H1 (cell line): Measurements from ENCODE around the gene GRB14. TPM values are rescaled to one million over a fixed set of nuclear protein-coding genes. Genes with fewer than 3 reads are reported as not detected.

ENCODE experiments used
- CTCF ChIA-PET: fragments of 300-600 bp; sonication (Branson Sonifier 250); formaldehyde crosslinking; loops from one replicate; lab custom pipeline; 2021; ENCODE audit not compliant: partially characterized antibody; lab: Charles Lee
- POLR2A ChIA-PET: fragments of 300-600 bp; sonication (Branson Sonifier 250); formaldehyde crosslinking; loops from one replicate; lab custom pipeline; 2021; ENCODE audit warnings: inconsistent platforms; ENCODE audit not compliant: partially characterized antibody; lab: Charles Lee
- DNase-seq, 2 experiments: peaks; one replicate each; pipeline versions ENCODE4 v3.0.0 to v3.0.0-alpha.2; 2010 to 2022; ENCODE audit warnings: low spot score in 2 of 2, low read depth in 1 of 2, mixed read lengths in 1 of 2
- FAIRE-seq: peaks from 2 replicates; lab custom pipeline; 2011; peaks lifted over from hg19 to GRCh38; lab: Jason Lieb, UNC
- H2AFZ ChIP-seq: 2 replicates; pipeline ENCODE4 v1.8.1; 2012; ENCODE audit warnings: low read length, inconsistent platforms
- H2AK5ac ChIP-seq: 2 replicates; pipeline ENCODE4 v1.6.1; 2013; ENCODE audit warnings: low read depth, low read length
- H2BK120ac ChIP-seq: replicated peaks from 2 replicates; pipeline ENCODE3; 2013; ENCODE audit warnings: low read depth, low read length, inconsistent platforms
- H2BK12ac ChIP-seq: 2 replicates; pipeline ENCODE4 v1.6.1; 2013; ENCODE audit warnings: low read depth, low read length
- H2BK15ac ChIP-seq: 2 replicates; pipeline ENCODE4 v1.6.1; 2013; ENCODE audit warnings: low read length
- H2BK20ac ChIP-seq: 2 replicates; pipeline ENCODE4 v1.6.1; 2013; ENCODE audit warnings: low read length
- H2BK5ac ChIP-seq: 2 replicates; pipeline ENCODE4 v1.6.1; 2013; ENCODE audit warnings: low read depth, low read length
- H3K14ac ChIP-seq: 2 replicates; pipeline ENCODE4 v1.6.1; 2013; ENCODE audit warnings: inconsistent platforms; ENCODE audit not compliant: insufficient read length
- H3K18ac ChIP-seq: 2 replicates; pipeline ENCODE4 v1.6.1; 2013; ENCODE audit warnings: low read length; ENCODE audit errors: extremely low read depth
- H3K23ac ChIP-seq: 2 replicates; pipeline ENCODE4 v1.6.1; 2013; ENCODE audit warnings: inconsistent platforms; ENCODE audit not compliant: insufficient read length
- H3K23me2 ChIP-seq: 2 replicates; pipeline ENCODE4 v1.6.1; 2013; ENCODE audit warnings: low read depth, low read length
- H3K27ac ChIP-seq: 2 replicates; pipeline ENCODE4 v1.6.1; 2011; ENCODE audit warnings: low read depth, low read length, inconsistent platforms
- H3K27me3 ChIP-seq, 4 experiments: replicated peaks in 1 of 4; 1 replicate in 1 of 4; 2 replicates in 3 of 4; pipeline versions ENCODE4 v1.6.1 to v1.8.1; 2011 to 2013; ENCODE audit warnings: low read length in 3 of 4, mild to moderate bottlenecking in 3 of 4, inconsistent platforms in 2 of 4, mixed read lengths in 2 of 4, moderate library complexity in 1 of 4; ENCODE audit not compliant: control insufficient read depth in 3 of 4, insufficient read depth in 3 of 4; ENCODE audit errors: extremely low read depth in 1 of 4
- H3K36me3 ChIP-seq, 4 experiments: 2 replicates each; pipeline versions ENCODE4 v1.6.1 to v1.8.1; 2011 to 2013; ENCODE audit warnings: mild to moderate bottlenecking in 4 of 4, low read length in 3 of 4, moderate library complexity in 2 of 4, control low read depth in 1 of 4, inconsistent platforms in 1 of 4; ENCODE audit not compliant: insufficient read depth in 4 of 4, control insufficient read depth in 2 of 4
- H3K4ac ChIP-seq: replicated peaks from 2 replicates; pipeline ENCODE3; 2013; ENCODE audit warnings: low read length, low read depth, mixed read lengths, inconsistent platforms; ENCODE audit not compliant: insufficient read length
- H3K4me1 ChIP-seq, 4 experiments: replicated peaks in 1 of 4; 1 replicate in 1 of 4; 2 replicates in 3 of 4; pipeline versions ENCODE4 v1.6.1 to v1.8.1; 2011 to 2013; ENCODE audit warnings: low read length in 3 of 4, inconsistent platforms in 2 of 4, mixed read lengths in 1 of 4; ENCODE audit not compliant: insufficient read depth in 4 of 4, control insufficient read depth in 3 of 4
- H3K4me2 ChIP-seq, 2 experiments: 2 replicates each; pipeline versions ENCODE4 v1.6.1 to v1.8.1; 2011 to 2013; ENCODE audit warnings: low read depth in 2 of 2, low read length in 2 of 2, control low read depth in 1 of 2, inconsistent platforms in 1 of 2, mild to moderate bottlenecking in 1 of 2; ENCODE audit not compliant: insufficient read depth in 1 of 2
- H3K4me3 ChIP-seq, 4 experiments: fragments of 200-600, 300-600 bp in 1 of 4; sonication (generic), shearing (Covaris generic), sonication (Bioruptor Twin) in 1 of 4; 2 replicates each; pipeline versions ENCODE4 v1.5.1 to v1.8.1; 2011 to 2016; ENCODE audit warnings: low read length in 4 of 4, low read depth in 3 of 4, control low read depth in 2 of 4, inconsistent platforms in 2 of 4, mild to moderate bottlenecking in 2 of 4, mixed read lengths in 1 of 4, moderate library complexity in 1 of 4; ENCODE audit not compliant: insufficient read depth in 2 of 4; ENCODE audit errors: extremely low read depth in 1 of 4
- H3K56ac ChIP-seq: replicated peaks from 2 replicates; pipeline ENCODE3; 2013; ENCODE audit warnings: low read depth, mild to moderate bottlenecking, mixed read lengths, low read length, inconsistent platforms; ENCODE audit not compliant: insufficient read length
- H3K79me1 ChIP-seq: 2 replicates; pipeline ENCODE4 v1.6.1; 2013; ENCODE audit warnings: low read depth, low read length, control low read depth
- H3K79me2 ChIP-seq, 2 experiments: 2 replicates each; pipeline versions ENCODE4 v1.6.1 to v1.8.1; 2012 to 2013; ENCODE audit warnings: low read length in 2 of 2, mild to moderate bottlenecking in 2 of 2, inconsistent platforms in 1 of 2; ENCODE audit not compliant: insufficient read depth in 2 of 2, control insufficient read depth in 1 of 2
- H3K9ac ChIP-seq, 4 experiments: replicated peaks in 1 of 4; 1 replicate in 1 of 4; 2 replicates in 3 of 4; pipeline versions ENCODE4 v1.6.1 to v1.8.1; 2011 to 2013; ENCODE audit warnings: low read depth in 3 of 4, low read length in 3 of 4, control low read depth in 2 of 4, mild to moderate bottlenecking in 2 of 4, moderate library complexity in 2 of 4, inconsistent platforms in 1 of 4; ENCODE audit errors: extremely low read depth in 1 of 4
- H3K9me3 ChIP-seq, 2 experiments: 2 replicates each; pipeline versions ENCODE4 v1.6.1 to v1.8.1; 2012 to 2013; ENCODE audit warnings: mild to moderate bottlenecking in 2 of 2, moderate library complexity in 2 of 2, control low read depth in 1 of 2, inconsistent platforms in 1 of 2, low read depth in 1 of 2, low read length in 1 of 2, mixed read lengths in 1 of 2; ENCODE audit not compliant: insufficient read depth in 2 of 2
- H4K20me1 ChIP-seq, 2 experiments: replicated peaks in 1 of 2; 2 replicates each; pipeline versions ENCODE3 to v1.8.1; 2011 to 2013; ENCODE audit warnings: inconsistent platforms in 2 of 2, low read length in 2 of 2, mild to moderate bottlenecking in 1 of 2; ENCODE audit not compliant: insufficient read depth in 2 of 2, control insufficient read depth in 1 of 2
- H4K5ac ChIP-seq: 2 replicates; pipeline ENCODE4 v1.6.1; 2013; ENCODE audit warnings: low read length, low read depth, mixed read lengths, inconsistent platforms; ENCODE audit not compliant: insufficient read length
- H4K8ac ChIP-seq: 2 replicates; pipeline ENCODE4 v1.8.0; 2013; ENCODE audit warnings: mild to moderate bottlenecking, moderate library complexity, low read length, inconsistent platforms; ENCODE audit not compliant: insufficient read depth; ENCODE audit errors: extremely low read depth
- H4K91ac ChIP-seq: replicated peaks from 2 replicates; pipeline ENCODE3; 2013; ENCODE audit warnings: low read length, mixed read lengths, inconsistent platforms; ENCODE audit not compliant: insufficient read length
- ASH2L ChIP-seq: fragments of 200-600, 300-600 bp; sonication (generic); IDR thresholded peaks from one replicate; pipeline ENCODE4 v1.7.1; 2017; ENCODE audit warnings: low read length
- BACH1 ChIP-seq: IDR thresholded peaks from 2 replicates; pipeline ENCODE4 v1.6.1; 2012; ENCODE audit warnings: low read length, improper control_type of control experiment
- BRCA1 ChIP-seq: IDR thresholded peaks from 2 replicates; pipeline ENCODE4 v1.6.1; 2012; ENCODE audit warnings: low read depth, low read length, improper control_type of control experiment
- CHD2 ChIP-seq: IDR thresholded peaks from 2 replicates; pipeline ENCODE4 v1.6.1; 2012; ENCODE audit warnings: low read length, improper control_type of control experiment
- CREB1 ChIP-seq: IDR thresholded peaks from 2 replicates; pipeline ENCODE4 v1.6.1; 2012; ENCODE audit warnings: inconsistent platforms
- EZH2 ChIP-seq: fragments of 200-600 bp; sonication (generic); IDR thresholded peaks from 2 replicates; pipeline ENCODE4 v1.7.1; 2012; ENCODE audit warnings: low read depth, mild to moderate bottlenecking, moderate library complexity, low read length, inconsistent platforms; ENCODE audit not compliant: severe bottlenecking
- MAFK ChIP-seq: IDR thresholded peaks from 2 replicates; pipeline ENCODE4 v1.6.1; 2012; ENCODE audit warnings: low read depth, mild to moderate bottlenecking, improper control_type of control experiment, low read length
- NANOG ChIP-seq: IDR thresholded peaks from 2 replicates; pipeline ENCODE4 v1.6.1; 2011; ENCODE audit warnings: low read length, low read depth, mild to moderate bottlenecking, inconsistent platforms; ENCODE audit not compliant: insufficient read depth, poor library complexity, severe bottlenecking
- POU5F1 ChIP-seq: IDR thresholded peaks from 2 replicates; pipeline ENCODE4 v1.6.1; 2011; ENCODE audit warnings: low read depth, mild to moderate bottlenecking, low read length, moderate library complexity
- RBBP5 ChIP-seq: IDR thresholded peaks from 2 replicates; pipeline ENCODE4 v1.7.1; 2012; ENCODE audit warnings: low read depth, mild to moderate bottlenecking, inconsistent platforms, low read length, moderate library complexity, borderline replicate concordance
- SUZ12 ChIP-seq: fragments of 200-600 bp; sonication (generic); IDR thresholded peaks from 2 replicates; pipeline ENCODE4 v1.6.1; 2012; ENCODE audit warnings: mild to moderate bottlenecking, inconsistent platforms, low read length, moderate library complexity, mixed read lengths
- TAF1 ChIP-seq: IDR thresholded peaks from 2 replicates; pipeline ENCODE4 v1.6.1; 2011; ENCODE audit warnings: mild to moderate bottlenecking, low read depth, low read length
- WGBS, 2 experiments: shearing (Covaris generic) in 1 of 2; methylation state at CpG; one replicate each; pipeline versions ENCODE4 v1.1.6 to v1.1.7; 2013 to 2015; ENCODE audit warnings: low lambda C conversion rate in 2 of 2, mixed read lengths in 2 of 2, inconsistent platforms in 1 of 2, low coverage in 1 of 2, missing lambda C conversion rate in 1 of 2; ENCODE audit not compliant: insufficient replicate concordance in 2 of 2, insufficient coverage in 1 of 2, insufficient read length in 1 of 2; ENCODE audit errors: extremely low coverage in 1 of 2, missing lambda C conversion rate in 1 of 2; 5-methylcytosine and 5-hydroxymethylcytosine counted together
- polyA plus RNA-seq, 7 experiments: library from polyadenylated mRNA; depleted of rRNA in 3 of 7; stranded (reverse) in 5 of 7; unstranded in 2 of 7; fragments of >200 nt in 5 of 7; fragments of 200-250 nt in 2 of 7; gene quantifications; 1 replicate in 5 of 7; 2 replicates in 1 of 7; 4 replicates in 1 of 7; pipeline versions ENCODE4 v1.2.1 to v1.2.3, GENCODE V29; 2011 to 2013; ENCODE audit warnings: missing spikeins in 2 of 7, mixed read lengths in 2 of 7
- total RNA-seq: library from RNA; stranded (reverse); fragmentation: NEBNext Ultra II Directional; extraction: Animal tissue kit (Norgen Biotek cat#: 25700); gene quantifications from 2 replicates; pipeline ENCODE4 v1.2.1, GENCODE V29; 2021
- TF ChIP-seq, protein P1 (sequence below), 3 experiments: IDR thresholded peaks; 1 replicate in 2 of 3; 2 replicates in 1 of 3; pipeline versions ENCODE4 v1.5.1 to v1.6.1; 2011; ENCODE audit warnings: low read length in 3 of 3, mild to moderate bottlenecking in 3 of 3, inconsistent platforms in 2 of 3, low read depth in 1 of 3, moderate library complexity in 1 of 3; ENCODE audit not compliant: insufficient read depth in 1 of 3; ENCODE audit errors: control extremely low read depth in 1 of 3

Gene GRB14
- total and polyA plus RNA-seq, 2 of the 8 experiments (the other 6 are each of a cell fraction or from before 2014, with no cell fraction given), result 2.5 to 11.6 TPM

- WGBS, 2 experiments, result 92% methylated on average over 1 of the region's 1 CpG; no CpG with 5 or more reads in 1 of the 2 experiments
- H2BK120ac ChIP-seq, result no peak overlapping the region
- ChIA-PET POLR2A (no interaction called here), CTCF (interaction anchor here (0.6 to 2.6 kb wide), 2 partner anchors 14 to 72 kb away, joined by 3 to 13 read pairs; no protein-coding TSS in a partner anchor)
- no peak overlapping the region for H2BK12ac ChIP-seq
- no peak overlapping the region for H4K5ac ChIP-seq
- H3K4me2 ChIP-seq, result no peak overlapping the region
- no peaks in the 10 kb centered on the region; the same call in 1 of the 2 replicates for H3K23me2 ChIP-seq
- H2BK5ac ChIP-seq, result no peak overlapping the region
- no peaks in the 10 kb centered on the region for H3K36me3 ChIP-seq
- no peak overlapping the region for H2BK20ac ChIP-seq
- no peaks in the 10 kb centered on the region for H4K20me1 ChIP-seq
- no peak overlapping the region for H2BK15ac ChIP-seq
- H2AK5ac ChIP-seq, result no peak overlapping the region
- no peaks in the 10 kb centered on the region for H3K27me3 ChIP-seq
- H3K79me2 ChIP-seq, result peaks cover 0 to 2% of the 10 kb centered on the region in 2 experiments; a peak in 1 of 4 replicates
- H3K9me3 ChIP-seq, result no peaks in the 10 kb centered on the region
- FAIRE-seq (no peak), DNase-seq (no peak)
- H3K9ac ChIP-seq, result no peak overlapping the region
- no peaks in the 10 kb centered on the region for H3K79me1 ChIP-seq
- no peak overlapping the region for H3K14ac ChIP-seq
- no peak overlapping the region for H3K4me3 ChIP-seq
- no peak overlapping the region for H3K23ac ChIP-seq
- no peak overlapping the region for H3K4ac ChIP-seq
- H3K27ac ChIP-seq, result no peak overlapping the region
- no peak overlapping the region for H3K56ac ChIP-seq
- H3K4me1 ChIP-seq, result no peaks in the 10 kb centered on the region; a peak in 1 of 7 replicates
- H4K8ac ChIP-seq, result no peak overlapping the region
- H4K91ac ChIP-seq, result no peak overlapping the region
- H2AFZ ChIP-seq, result no peak overlapping the region
- H3K18ac ChIP-seq, result no peak overlapping the region
- no peak for TF ChIP-seq CHD2
- TF ChIP-seq ASH2L, result no peak
- TF ChIP-seq MAFK, result no peak
- TF ChIP-seq NANOG, result no peak
- TF ChIP-seq BRCA1, result no peak
- no peak for TF ChIP-seq CREB1
- TF ChIP-seq EZH2, result no peak
- TF ChIP-seq BACH1, result no peak
- TF ChIP-seq, protein P1, sequence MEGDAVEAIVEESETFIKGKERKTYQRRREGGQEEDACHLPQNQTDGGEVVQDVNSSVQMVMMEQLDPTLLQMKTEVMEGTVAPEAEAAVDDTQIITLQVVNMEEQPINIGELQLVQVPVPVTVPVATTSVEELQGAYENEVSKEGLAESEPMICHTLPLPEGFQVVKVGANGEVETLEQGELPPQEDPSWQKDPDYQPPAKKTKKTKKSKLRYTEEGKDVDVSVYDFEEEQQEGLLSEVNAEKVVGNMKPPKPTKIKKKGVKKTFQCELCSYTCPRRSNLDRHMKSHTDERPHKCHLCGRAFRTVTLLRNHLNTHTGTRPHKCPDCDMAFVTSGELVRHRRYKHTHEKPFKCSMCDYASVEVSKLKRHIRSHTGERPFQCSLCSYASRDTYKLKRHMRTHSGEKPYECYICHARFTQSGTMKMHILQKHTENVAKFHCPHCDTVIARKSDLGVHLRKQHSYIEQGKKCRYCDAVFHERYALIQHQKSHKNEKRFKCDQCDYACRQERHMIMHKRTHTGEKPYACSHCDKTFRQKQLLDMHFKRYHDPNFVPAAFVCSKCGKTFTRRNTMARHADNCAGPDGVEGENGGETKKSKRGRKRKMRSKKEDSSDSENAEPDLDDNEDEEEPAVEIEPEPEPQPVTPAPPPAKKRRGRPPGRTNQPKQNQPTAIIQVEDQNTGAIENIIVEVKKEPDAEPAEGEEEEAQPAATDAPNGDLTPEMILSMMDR (IDR thresholded peaks at IDR 0.05; ENCODE audit: control extremely low read depth in 1 of 3, insufficient read depth in 1 of 3, low read depth in 1 of 3, low read length in 3 of 3), result no peak
- TF ChIP-seq RBBP5, result no peak
- TF ChIP-seq TAF1, result no peak
- TF ChIP-seq SUZ12, result no peak
- TF ChIP-seq POU5F1, result no peak
Measured at GRCh38 chr2:164574931-164575330, 46.4 kb downstream of the GRB14 start.
